Endothelial cell of umbilical vein (primary cell): Measurements from ENCODE around the gene APBA3. TPM values are rescaled to one million over a fixed set of nuclear protein-coding genes. Genes with fewer than 3 reads are reported as not detected.

Experiments
- BruUV-seq: library from RNA; stranded (reverse); fragments of 400-500 nt; replicated peaks from 2 replicates; lab custom pipeline; 2021; lab: Mats Ljungman, UMichigan
- CTCF ChIA-PET: fragments of 300-600, 350-600 bp; sonication (Branson Sonifier 250); formaldehyde crosslinking; loops from one replicate; lab custom pipeline; 2021; ENCODE audit warnings: antibody characterized with exemption, inconsistent platforms; lab: Charles Lee
- POLR2A ChIA-PET: fragments of 300-600, 350-600 bp; sonication (Branson Sonifier 250); formaldehyde crosslinking; loops from one replicate; lab custom pipeline; 2021; ENCODE audit warnings: antibody characterized with exemption, inconsistent platforms; lab: Charles Lee
- DNase-seq: peaks from one replicate; pipeline ENCODE4 v3.0.0-alpha.2; 2011; ENCODE audit warnings: low read depth, low spot score
- FAIRE-seq: peaks from 2 replicates; lab custom pipeline; 2011; peaks lifted over from hg19 to GRCh38; lab: Jason Lieb, UNC
- H2AFZ ChIP-seq: 2 replicates; pipeline ENCODE4 v1.6.0; 2012; ENCODE audit warnings: low read depth, low read length, control low read depth, inconsistent platforms
- H3K27ac ChIP-seq: 2 replicates; pipeline ENCODE4 v1.5.1; 2011; ENCODE audit warnings: low read depth, mild to moderate bottlenecking, control low read depth, low read length, moderate library complexity; ENCODE audit not compliant: insufficient read depth
- H3K27me3 ChIP-seq, 2 experiments: 2 replicates each; pipeline versions ENCODE4 v1.6.0 to v1.6.1; 2011; ENCODE audit warnings: low read length in 2 of 2, mixed read lengths in 1 of 2; ENCODE audit not compliant: control insufficient read depth in 2 of 2, insufficient read depth in 2 of 2
- H3K36me3 ChIP-seq, 2 experiments: 2 replicates in 1 of 2; 3 replicates in 1 of 2; pipeline ENCODE4 v1.5.1; 2011; ENCODE audit warnings: low read length in 2 of 2, mild to moderate bottlenecking in 1 of 2, moderate library complexity in 1 of 2; ENCODE audit not compliant: control insufficient read depth in 2 of 2, insufficient read depth in 2 of 2; ENCODE audit errors: extremely low read depth in 1 of 2
- H3K4me1 ChIP-seq: 3 replicates; pipeline ENCODE4 v1.5.1; 2011; ENCODE audit warnings: mild to moderate bottlenecking, low read length; ENCODE audit not compliant: control insufficient read depth, insufficient read depth; ENCODE audit errors: extremely low read depth
- H3K4me2 ChIP-seq: 2 replicates; pipeline ENCODE4 v1.6.1; 2011; ENCODE audit warnings: low read length, control low read depth, mixed read lengths; ENCODE audit not compliant: insufficient read depth
- H3K4me3 ChIP-seq, 3 experiments: fragments of 200-600 bp in 1 of 3; sonication (generic), shearing (Covaris generic) in 1 of 3; replicated peaks in 1 of 3; 2 replicates each; pipeline ENCODE4 v1.5.1; 2011 to 2016; ENCODE audit warnings: control low read depth in 3 of 3, low read length in 3 of 3, mild to moderate bottlenecking in 2 of 3, inconsistent platforms in 1 of 3, low read depth in 1 of 3, moderate library complexity in 1 of 3; ENCODE audit not compliant: insufficient read depth in 1 of 3
- H3K79me2 ChIP-seq: 2 replicates; pipeline ENCODE4 v1.6.0; 2012; ENCODE audit warnings: low read length, inconsistent platforms; ENCODE audit not compliant: control insufficient read depth, insufficient read depth
- H3K9ac ChIP-seq: replicated peaks from 2 replicates; pipeline ENCODE3; 2011; ENCODE audit warnings: low read length, control low read depth; ENCODE audit not compliant: insufficient read depth; ENCODE audit errors: extremely low read depth
- H3K9me1 ChIP-seq: replicated peaks from 3 replicates; pipeline ENCODE4 v1.6.0; 2011; ENCODE audit warnings: mild to moderate bottlenecking, low read length; ENCODE audit not compliant: control insufficient read depth, insufficient read depth; ENCODE audit errors: extremely low read depth
- H3K9me3 ChIP-seq: replicated peaks from 2 replicates; pipeline ENCODE4 v1.5.1; 2012; ENCODE audit warnings: low read length, inconsistent platforms; ENCODE audit not compliant: control insufficient read depth, insufficient read depth
- H4K20me1 ChIP-seq: replicated peaks from 2 replicates; pipeline ENCODE3; 2011; ENCODE audit warnings: mild to moderate bottlenecking, low read length; ENCODE audit not compliant: control insufficient read depth, insufficient read depth; ENCODE audit errors: extremely low read depth
- EZH2 ChIP-seq: IDR thresholded peaks from 2 replicates; pipeline ENCODE4 v1.6.1; 2012; ENCODE audit warnings: borderline replicate concordance, low read depth, mild to moderate bottlenecking, moderate library complexity, low read length, inconsistent platforms; ENCODE audit not compliant: severe bottlenecking
- FOS ChIP-seq: IDR thresholded peaks from 2 replicates; pipeline ENCODE4 v1.6.1; 2011; ENCODE audit warnings: mild to moderate bottlenecking, low read length, moderate library complexity, borderline replicate concordance; ENCODE audit not compliant: insufficient read depth
- GATA2 ChIP-seq: IDR thresholded peaks from 2 replicates; pipeline ENCODE4 v1.7.0; 2011; ENCODE audit warnings: low read depth, mild to moderate bottlenecking, moderate library complexity, mixed read lengths, low read length; ENCODE audit not compliant: insufficient read length, insufficient read depth
- JUN ChIP-seq: IDR thresholded peaks from 2 replicates; pipeline ENCODE4 v1.6.1; 2011; ENCODE audit warnings: borderline replicate concordance, low read depth; ENCODE audit not compliant: insufficient read length, insufficient read depth
- MAX ChIP-seq: IDR thresholded peaks from 2 replicates; pipeline ENCODE4 v1.6.1; 2011; ENCODE audit not compliant: insufficient read depth, insufficient read length
- MYC ChIP-seq: IDR thresholded peaks from one replicate; pipeline ENCODE4 v1.6.1; 2011; ENCODE audit warnings: mild to moderate bottlenecking, low read depth, low read length
- POLR2A ChIP-seq: IDR thresholded peaks from 2 replicates; pipeline ENCODE4 v1.6.1; 2012; ENCODE audit warnings: low read depth, mild to moderate bottlenecking, control low read depth, low read length
- POLR2AphosphoS5 ChIP-seq: IDR thresholded peaks from 2 replicates; pipeline ENCODE4 v1.6.1; 2012; ENCODE audit warnings: low read depth, mild to moderate bottlenecking, control low read depth, low read length, moderate library complexity; ENCODE audit not compliant: insufficient read depth
- dilution Hi-C: fragments of 300-500 bp; cut with MboI; formaldehyde crosslinking; loops from one replicate; pipeline ENCODE4 v1.15.0; 2019; ENCODE audit warnings: low sequenced_read_pairs; ENCODE audit not compliant: extremely low pct_ligation_motif_present
- intact Hi-C: fragments of 100-400 bp; cut with micrococcal nuclease; formaldehyde crosslinking; loops from one replicate; pipeline ENCODE4 v1.10.0; 2022
- polyA plus RNA-seq, 4 experiments: library from polyadenylated mRNA; depleted of rRNA in 3 of 4; stranded (reverse) in 3 of 4; unstranded in 1 of 4; fragments of >200 nt; gene quantifications; 2 replicates each; pipeline versions ENCODE4 v1.2.1 to v1.2.3, GENCODE V29; 2011 to 2012; ENCODE audit warnings: missing spikeins in 1 of 4
- total RNA-seq: library from RNA; stranded (reverse); gene quantifications from 2 replicates; pipeline ENCODE4 v1.2.3, GENCODE V29; 2021
- TF ChIP-seq, protein P1 (sequence below), 2 donors: IDR thresholded peaks; 1 replicate in 1 of 2; 2 replicates in 1 of 2; pipeline ENCODE4 v1.5.1; 2011; ENCODE audit warnings: low read length in 2 of 2, mild to moderate bottlenecking in 2 of 2, moderate library complexity in 2 of 2, control low read depth in 1 of 2, inconsistent platforms in 1 of 2, low read depth in 1 of 2; ENCODE audit not compliant: insufficient read depth in 1 of 2; ENCODE audit errors: extremely low read depth in 1 of 2

The APBA3 gene
- total and polyA plus RNA-seq, 2 donors (not counting 3 experiments of a cell fraction or from before 2014, with no cell fraction given) = 23.4 to 25.1 TPM

DNA sequence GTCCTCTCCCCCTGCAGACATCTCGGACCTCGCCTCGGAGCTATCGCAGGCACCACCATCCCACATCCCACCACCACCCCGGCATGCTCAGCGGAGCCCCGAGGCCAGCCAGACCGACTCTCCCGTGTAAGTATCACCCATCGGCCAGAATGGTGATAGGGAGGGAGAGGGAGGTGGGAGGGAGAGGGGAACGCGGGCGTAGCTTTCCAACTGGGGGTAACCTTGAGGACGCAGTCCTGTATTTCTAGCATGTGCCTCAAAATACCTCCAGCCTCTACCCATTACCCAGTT is 27.2 kb downstream of the APBA3 start:
- Histone ChIP-seq H3K9ac (no peak overlapping the region), H3K36me3 (no peaks in the 10 kb centered on the region), H3K27me3 (no peaks in the 10 kb centered on the region), H3K27ac (no peak overlapping the region), H2AFZ (no peak overlapping the region), H3K4me1 (no peaks in the 10 kb centered on the region), H3K4me2 (no peak overlapping the region), H3K4me3 (no peak overlapping the region), H4K20me1 (no peaks in the 10 kb centered on the region), H3K9me1 (no peaks in the 10 kb centered on the region), H3K79me2 (no peaks in the 10 kb centered on the region), H3K9me3 (no peaks in the 10 kb centered on the region)
- DNase-seq (no peak), FAIRE-seq (no peak)
- CTCF ChIA-PET = no interaction called here
- POLR2A ChIA-PET = no interaction called here
- no TSS peak for BruUV-seq
- intact Hi-C loops (no loop called here), dilution Hi-C loops (no loop called here)
- TF ChIP-seq POLR2A = no peak
- no peak for TF ChIP-seq MAX
- no peak for TF ChIP-seq POLR2AphosphoS5
- no peak for TF ChIP-seq JUN
- TF ChIP-seq MYC = no peak
- TF ChIP-seq FOS = no peak
- TF ChIP-seq, protein P1, sequence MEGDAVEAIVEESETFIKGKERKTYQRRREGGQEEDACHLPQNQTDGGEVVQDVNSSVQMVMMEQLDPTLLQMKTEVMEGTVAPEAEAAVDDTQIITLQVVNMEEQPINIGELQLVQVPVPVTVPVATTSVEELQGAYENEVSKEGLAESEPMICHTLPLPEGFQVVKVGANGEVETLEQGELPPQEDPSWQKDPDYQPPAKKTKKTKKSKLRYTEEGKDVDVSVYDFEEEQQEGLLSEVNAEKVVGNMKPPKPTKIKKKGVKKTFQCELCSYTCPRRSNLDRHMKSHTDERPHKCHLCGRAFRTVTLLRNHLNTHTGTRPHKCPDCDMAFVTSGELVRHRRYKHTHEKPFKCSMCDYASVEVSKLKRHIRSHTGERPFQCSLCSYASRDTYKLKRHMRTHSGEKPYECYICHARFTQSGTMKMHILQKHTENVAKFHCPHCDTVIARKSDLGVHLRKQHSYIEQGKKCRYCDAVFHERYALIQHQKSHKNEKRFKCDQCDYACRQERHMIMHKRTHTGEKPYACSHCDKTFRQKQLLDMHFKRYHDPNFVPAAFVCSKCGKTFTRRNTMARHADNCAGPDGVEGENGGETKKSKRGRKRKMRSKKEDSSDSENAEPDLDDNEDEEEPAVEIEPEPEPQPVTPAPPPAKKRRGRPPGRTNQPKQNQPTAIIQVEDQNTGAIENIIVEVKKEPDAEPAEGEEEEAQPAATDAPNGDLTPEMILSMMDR (IDR thresholded peaks at IDR 0.05; ENCODE audit: extremely low read depth in 1 of 2, insufficient read depth in 1 of 2, low read depth in 1 of 2, low read length in 2 of 2) = no peak
- no peak for TF ChIP-seq EZH2
- TF ChIP-seq GATA2 = no peak
